Measurements from ENCODE around the gene CSNK1E. TPM values are rescaled to one million over a fixed set of nuclear protein-coding genes. Genes with fewer than 3 reads are reported as not detected.

CSNK1E gene
- total RNA-seq, 1 donor from 2014 or later = 176 TPM

DNA sequence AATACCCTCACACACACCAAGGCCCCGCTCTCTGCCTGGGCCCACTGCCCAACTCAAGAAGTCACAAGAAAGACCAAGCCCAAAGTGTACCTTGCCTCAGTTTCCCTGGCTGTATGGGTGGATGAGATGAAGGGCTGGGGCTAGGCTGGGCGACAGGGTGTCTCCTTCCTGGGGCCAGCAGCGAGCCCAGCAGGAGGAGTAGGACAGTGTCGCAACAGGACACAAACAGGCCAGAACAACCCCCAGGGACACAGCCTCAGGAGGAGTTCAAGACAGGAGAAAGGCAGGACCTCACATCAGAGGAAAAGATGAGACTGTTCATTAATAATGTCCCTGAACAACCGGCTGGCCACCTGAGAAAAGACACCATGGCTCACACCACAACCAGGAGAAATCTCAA is 13.3 kb downstream of the CSNK1E start:
- H3K36me3 Mint-ChIP-seq (ENCODE audit: unreplicated experiment) = peaks cover 46% of the 10 kb centered on the region
- no peaks in the 10 kb centered on the region for H3K27me3 Mint-ChIP-seq (ENCODE audit: unreplicated experiment)
- H3K27ac Mint-ChIP-seq (ENCODE audit: unreplicated experiment) = peak overlapping the region; percentile 18
- no peak for DNase-seq (ENCODE audit: extremely low spot score, unreplicated experiment)
- no peak overlapping the region for H3K4me3 Mint-ChIP-seq (ENCODE audit: unreplicated experiment)
- H3K9me3 Mint-ChIP-seq (ENCODE audit: unreplicated experiment) = no peaks in the 10 kb centered on the region
- H3K4me1 Mint-ChIP-seq (ENCODE audit: unreplicated experiment) = peaks cover 33% of the 10 kb centered on the region
- no peak for TF ChIP-seq CTCF (IDR thresholded peaks at IDR 0.05)

DNA sequence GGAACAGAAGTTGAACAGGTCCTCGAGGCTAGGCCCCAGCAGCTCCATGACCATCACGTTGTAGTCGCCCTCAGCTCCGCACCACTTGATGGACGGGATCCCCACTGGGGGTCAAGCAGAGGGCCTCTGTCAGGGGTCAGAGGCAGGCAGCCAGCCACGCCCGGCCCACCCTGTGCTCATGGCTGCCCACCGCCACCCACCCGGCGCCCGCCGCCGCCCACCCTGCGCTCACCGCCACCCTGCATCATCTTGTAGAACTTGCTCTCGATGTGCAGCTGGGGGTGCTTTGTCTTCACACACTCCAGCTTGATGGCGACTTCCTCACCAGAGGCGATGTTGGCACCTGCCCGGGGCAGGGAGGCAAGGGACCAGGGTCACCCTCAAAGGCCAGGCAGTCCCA is 14.3 kb downstream of the CSNK1E start:
- Mint-ChIP-seq H3K4me1 (ENCODE audit: unreplicated experiment) (peaks cover 24% of the 10 kb centered on the region), H3K9me3 (ENCODE audit: unreplicated experiment) (no peaks in the 10 kb centered on the region), H3K27me3 (ENCODE audit: unreplicated experiment) (no peaks in the 10 kb centered on the region), H3K36me3 (ENCODE audit: unreplicated experiment) (peaks cover 41% of the 10 kb centered on the region), H3K27ac (ENCODE audit: unreplicated experiment) (no peak overlapping the region), H3K4me3 (ENCODE audit: unreplicated experiment) (no peak overlapping the region)
- no peak for TF ChIP-seq CTCF (IDR thresholded peaks at IDR 0.05)
- no peak for DNase-seq (ENCODE audit: extremely low spot score, unreplicated experiment)

DNA sequence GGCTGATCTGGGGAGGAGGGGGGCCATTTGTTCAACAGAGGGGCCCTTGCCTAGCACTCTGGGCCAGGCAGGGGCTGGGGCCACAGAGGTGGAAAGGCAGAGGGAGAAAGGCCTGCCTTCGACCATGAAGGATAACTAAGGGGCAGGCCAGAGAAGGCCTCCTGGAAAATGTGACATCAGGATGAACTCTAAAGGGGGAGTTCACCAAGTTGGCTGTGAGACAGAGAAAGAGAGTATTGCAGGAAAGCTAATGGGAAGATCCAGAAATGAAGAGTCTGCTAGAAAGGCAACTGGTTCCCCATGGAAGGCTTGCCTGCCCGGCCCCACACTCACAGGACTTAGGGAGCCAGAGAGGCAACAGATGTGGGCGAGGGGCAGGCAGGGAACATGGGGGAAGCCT is 16.3 kb downstream of the CSNK1E start:
- Mint-ChIP-seq H3K27me3 (ENCODE audit: unreplicated experiment) (no peaks in the 10 kb centered on the region), H3K27ac (ENCODE audit: unreplicated experiment) (no peak overlapping the region), H3K36me3 (ENCODE audit: unreplicated experiment) (peaks cover 46% of the 10 kb centered on the region), H3K4me1 (ENCODE audit: unreplicated experiment) (peaks cover 20% of the 10 kb centered on the region), H3K9me3 (ENCODE audit: unreplicated experiment) (no peaks in the 10 kb centered on the region), H3K4me3 (ENCODE audit: unreplicated experiment) (no peak overlapping the region)
- DNase-seq (ENCODE audit: extremely low spot score, unreplicated experiment) = no peak
- TF ChIP-seq CTCF (IDR thresholded peaks at IDR 0.05) = no peak

DNA sequence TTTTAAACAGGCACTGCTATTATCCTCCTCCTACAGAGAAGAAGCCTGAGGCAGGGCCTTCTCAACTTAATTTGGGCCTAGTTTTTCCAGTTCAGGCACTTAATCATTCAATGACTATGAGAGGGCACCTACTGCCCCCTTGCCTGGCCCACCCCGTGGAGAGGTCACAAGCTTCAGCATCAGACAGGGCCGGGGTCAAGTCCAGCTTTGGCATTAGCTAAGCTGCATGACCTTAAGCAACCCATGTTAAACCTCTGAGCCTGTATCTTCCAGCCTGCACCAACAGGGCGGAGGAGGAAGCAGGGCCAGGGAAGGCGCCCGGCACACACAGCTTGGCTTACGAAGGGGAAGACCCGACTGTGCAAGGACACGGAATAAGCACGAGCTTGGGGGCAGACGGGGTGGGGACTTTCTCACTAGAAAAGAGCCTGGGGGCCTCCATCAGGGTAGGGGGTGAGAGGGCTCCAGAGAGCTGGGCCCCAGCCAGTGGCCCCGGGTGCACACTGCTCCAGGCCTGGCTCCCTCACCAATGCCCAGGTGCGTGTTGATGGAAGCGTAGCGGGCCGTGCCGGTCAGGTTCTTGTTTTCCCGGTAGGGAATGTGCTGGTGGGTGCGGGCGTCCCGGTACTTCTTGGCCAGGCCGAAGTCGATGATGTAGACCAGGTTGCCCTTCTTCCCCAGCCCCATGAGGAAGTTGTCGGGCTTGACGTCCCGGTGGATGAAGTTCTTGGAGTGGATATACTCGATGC is 16.9 kb downstream of the CSNK1E start:
- Mint-ChIP-seq H3K27me3 (ENCODE audit: unreplicated experiment) (no peaks in the 10 kb centered on the region), H3K27ac (ENCODE audit: unreplicated experiment) (no peak overlapping the region), H3K4me3 (ENCODE audit: unreplicated experiment) (no peak overlapping the region), H3K36me3 (ENCODE audit: unreplicated experiment) (peaks cover 46% of the 10 kb centered on the region), H3K9me3 (ENCODE audit: unreplicated experiment) (no peaks in the 10 kb centered on the region), H3K4me1 (ENCODE audit: unreplicated experiment) (peaks cover 14% of the 10 kb centered on the region)
- no peak for DNase-seq (ENCODE audit: extremely low spot score, unreplicated experiment)
- no peak for TF ChIP-seq CTCF (IDR thresholded peaks at IDR 0.05)

DNA sequence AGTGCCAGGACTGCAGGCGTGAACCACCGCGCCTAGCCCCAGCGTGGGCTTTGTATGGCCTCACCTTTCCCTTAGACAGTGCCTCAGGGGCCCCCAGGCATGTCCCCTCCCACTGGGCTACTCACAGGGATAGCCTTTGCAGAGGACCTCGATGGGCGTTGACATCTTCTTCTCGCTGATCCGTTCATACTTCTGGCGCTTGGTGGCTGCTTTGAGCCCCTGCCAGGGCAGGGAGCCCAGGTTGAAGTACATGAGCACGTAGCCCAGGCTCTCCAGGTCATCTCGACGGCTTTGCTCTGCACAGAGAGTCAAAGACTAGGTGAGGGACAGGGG is 17.5 kb downstream of the CSNK1E start:
- Mint-ChIP-seq H3K9me3 (ENCODE audit: unreplicated experiment) (no peaks in the 10 kb centered on the region), H3K27ac (ENCODE audit: unreplicated experiment) (no peak overlapping the region), H3K4me3 (ENCODE audit: unreplicated experiment) (no peak overlapping the region), H3K36me3 (ENCODE audit: unreplicated experiment) (peaks cover 48% of the 10 kb centered on the region), H3K27me3 (ENCODE audit: unreplicated experiment) (no peaks in the 10 kb centered on the region), H3K4me1 (ENCODE audit: unreplicated experiment) (peaks cover 10% of the 10 kb centered on the region)
- TF ChIP-seq CTCF (IDR thresholded peaks at IDR 0.05) = no peak
- DNase-seq (ENCODE audit: extremely low spot score, unreplicated experiment) = no peak
